Mesenteric fat pad (tissue), 1 donor: ENCODE measurements around the gene SLC25A44. TPM values are rescaled to one million over a fixed set of nuclear protein-coding genes. Genes with fewer than 3 reads are reported as not detected.
A peak's percentile ranks its signal among the peaks of the same experiment; 100 is the strongest.
"Not testable (repeated sequence)": the region's sequence is repeated elsewhere in the genome, so short reads cannot be mapped to it uniquely, and the experiment has no call there.

ENCODE experiments used
- DNase-seq: peaks from one replicate; pipeline ENCODE4 v3.0.0-alpha.2; 2020; ENCODE audit warnings: low spot score
- total RNA-seq: library from RNA; stranded (reverse); fragmentation: NEBNext Ultra II Directional; extraction: Animal tissue kit (Norgen Biotek cat#: 25700); gene quantifications from one replicate; pipeline ENCODE4 v1.2.1, GENCODE V29; 2021
- donor health status: DM: yes; HTN: yes; CAD: no.

Gene SLC25A44
- total RNA-seq, 1 donor from 2014 or later: 34.3 TPM

DNA sequence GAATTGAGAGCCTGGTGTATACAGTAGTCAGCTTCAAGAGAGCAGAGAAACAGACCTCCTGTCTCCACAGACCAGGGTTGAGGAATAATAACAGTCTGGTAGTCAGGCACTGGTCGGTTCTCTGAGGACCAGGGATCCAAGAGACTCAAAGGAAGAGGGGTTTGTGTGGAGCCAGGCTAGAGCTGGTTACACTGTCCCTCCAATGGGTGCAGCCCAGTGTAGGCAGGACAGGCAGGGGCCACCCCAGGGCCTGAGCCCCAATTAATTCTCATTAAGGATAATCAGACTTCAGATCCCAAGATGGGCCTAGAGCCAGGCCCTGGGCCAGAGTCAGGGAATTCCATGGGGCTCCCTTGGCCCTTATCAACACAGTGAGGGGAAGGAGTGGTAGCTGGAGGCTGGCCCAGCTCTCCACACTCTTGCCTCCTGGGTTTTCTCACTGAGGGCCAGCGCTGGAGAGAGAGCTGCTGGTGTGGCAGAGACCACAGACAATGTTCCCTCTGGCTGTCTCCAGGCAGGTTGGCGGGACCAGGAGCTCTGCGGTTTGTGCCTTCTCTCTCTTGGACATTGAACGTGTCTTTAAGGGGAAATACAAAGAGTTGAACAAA, 31.4 kb upstream of the SLC25A44 start:
- no peak for DNase-seq

DNA sequence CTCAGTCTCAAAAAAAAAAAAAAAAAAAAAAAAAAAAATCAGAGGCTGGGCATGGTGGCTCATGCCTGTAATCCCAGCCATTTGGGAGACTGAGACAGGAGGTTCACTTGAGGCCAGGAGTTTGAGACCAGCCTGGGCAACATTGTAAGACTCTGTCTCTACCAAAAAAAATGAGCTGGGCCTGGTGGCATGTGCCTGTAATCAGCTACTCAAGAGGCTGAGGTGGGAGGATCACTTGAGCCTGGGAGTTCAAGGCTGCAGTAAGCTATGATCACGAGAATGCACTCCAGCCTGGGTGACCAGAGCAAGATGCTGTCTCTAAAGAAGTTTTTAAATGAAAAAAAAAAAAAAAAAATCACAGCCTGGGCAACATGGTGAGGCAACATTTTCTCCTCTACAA, 30.2 kb upstream of the SLC25A44 start:
- DNase-seq: no peak

GRCh38 chr1:156164125-156164831, 29.6 kb upstream of the SLC25A44 start:
- no peak for DNase-seq

- DNase-seq: no peak
These were observed 28.8 kb upstream of the SLC25A44 start for GRCh38 chr1:156165083-156165482.

DNA sequence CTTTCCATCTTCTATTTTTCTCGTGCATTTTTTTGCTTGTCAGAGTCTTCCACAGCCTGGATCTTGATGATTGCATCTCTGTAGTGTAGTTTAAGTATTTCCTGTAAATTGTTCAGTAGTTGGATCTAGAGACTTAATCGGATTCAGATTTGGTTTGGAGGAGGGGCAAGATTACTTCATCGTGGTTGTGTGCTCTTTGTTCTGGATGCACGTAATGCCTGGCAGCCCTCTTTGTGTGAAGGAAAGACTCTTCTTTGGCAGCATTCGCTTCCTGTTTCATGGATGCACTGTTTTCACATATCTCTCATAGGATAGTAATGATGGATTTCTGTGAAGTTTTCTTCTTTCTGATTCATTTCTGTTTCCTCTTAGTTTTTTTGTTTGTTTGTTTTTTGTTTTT, 26.4 kb upstream of the SLC25A44 start:
- no peak for DNase-seq

DNA sequence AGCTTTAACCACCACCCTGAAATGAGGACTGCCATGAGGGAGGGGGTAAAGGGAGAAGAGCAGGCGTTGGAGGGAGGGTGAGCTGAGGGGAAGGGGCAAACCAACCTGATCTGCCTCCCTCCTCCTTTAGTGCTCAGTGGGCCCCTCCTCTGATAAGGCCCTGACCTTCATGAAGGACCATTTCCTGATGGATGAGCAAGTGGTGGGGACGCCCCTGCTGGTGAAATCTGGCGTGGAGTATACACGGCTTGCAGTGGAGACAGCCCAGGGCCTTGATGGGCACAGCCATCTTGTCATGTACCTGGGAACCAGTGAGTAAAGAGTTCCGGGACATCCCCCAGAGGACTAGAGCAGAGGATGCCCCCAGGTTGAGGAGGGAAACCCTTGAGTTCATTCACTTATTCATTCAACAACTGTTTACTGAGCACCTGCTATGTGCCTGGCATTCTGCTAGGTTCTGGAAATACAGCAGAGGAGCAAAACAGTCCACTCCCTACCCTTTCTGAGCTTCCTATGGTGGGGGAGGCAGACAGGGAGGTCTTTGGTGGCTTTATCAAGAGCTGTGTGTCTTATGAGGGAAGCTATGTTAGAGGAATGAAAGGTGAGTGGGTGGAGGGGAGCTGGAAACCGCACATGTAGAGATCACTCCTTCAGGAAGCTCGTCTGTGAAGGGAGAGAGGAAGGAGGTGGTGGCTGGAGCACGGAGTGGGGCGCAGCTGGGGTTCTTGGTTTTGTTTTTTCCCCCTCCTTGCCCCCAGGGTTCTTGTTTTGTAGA, 21.0 kb upstream of the SLC25A44 start:
- no peak for DNase-seq

GRCh38 chr1:156176610-156177210, 17.2 kb upstream of the SLC25A44 start:
- no peak for DNase-seq

DNA sequence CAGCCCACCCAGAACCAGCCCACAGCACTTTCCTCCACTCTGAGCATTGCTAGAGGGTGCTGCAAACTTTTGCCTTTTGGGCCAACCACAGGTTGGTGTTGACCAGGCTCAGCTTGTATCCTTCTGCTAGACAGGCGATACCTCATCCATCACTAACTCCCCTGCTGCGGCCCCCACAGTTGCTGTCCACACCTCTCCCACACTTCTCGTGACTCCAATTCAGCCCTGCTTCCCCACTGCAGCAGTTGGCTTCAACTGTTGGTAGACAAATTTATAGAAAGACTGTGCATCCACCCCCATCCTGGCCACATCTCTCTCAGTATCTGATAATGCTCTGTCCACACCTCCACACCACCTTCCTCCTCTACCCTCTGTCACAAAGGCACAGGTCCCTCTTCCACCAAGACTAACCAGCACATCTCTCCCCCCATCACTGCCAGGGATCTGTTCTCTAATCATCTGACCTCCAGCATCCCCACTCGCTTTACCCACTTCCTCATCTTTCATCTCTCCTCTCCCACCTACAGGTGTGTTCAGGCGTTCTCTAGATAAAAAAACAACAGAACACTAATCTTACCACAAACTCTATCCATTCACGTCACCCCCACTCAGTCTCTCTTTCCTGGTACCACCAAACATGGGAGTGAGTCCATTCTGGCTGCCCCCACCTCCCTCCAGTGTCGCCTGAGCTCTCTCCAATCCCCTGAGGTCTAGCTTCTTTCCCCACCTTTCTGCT, 15.8 kb upstream of the SLC25A44 start:
- no peak for DNase-seq

DNA sequence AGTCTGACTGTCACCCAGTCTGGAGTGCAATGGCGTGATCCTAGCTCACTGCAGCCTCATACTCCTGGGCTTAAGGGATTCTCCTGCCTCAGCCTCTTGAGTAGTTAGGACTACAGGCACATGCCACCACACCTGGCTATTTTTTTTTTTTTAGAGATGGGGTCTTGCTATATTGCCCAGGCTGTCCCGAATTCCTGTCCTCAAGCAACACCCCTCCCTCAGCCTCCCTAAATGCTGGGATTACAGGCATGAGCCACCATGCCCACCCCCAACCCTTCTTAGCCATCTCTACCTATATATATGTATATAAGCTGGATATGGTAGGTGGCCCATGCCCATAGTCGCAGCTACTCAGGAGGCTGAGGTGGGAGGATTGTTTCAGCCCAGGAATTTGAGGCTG, 13.4 kb upstream of the SLC25A44 start:
- no peak for DNase-seq

- DNase-seq: peak; percentile 14
These were observed 12.4 kb upstream of the SLC25A44 start for GRCh38 chr1:156181391-156181924.

GRCh38 chr1:156182010-156182779, 11.7 kb upstream of the SLC25A44 start:
- peak; percentile 11 for DNase-seq

- DNase-seq: not testable (repeated sequence)
These were observed 7.3 kb upstream of the SLC25A44 start for GRCh38 chr1:156186347-156187177.

- peak; percentile 26 for DNase-seq
These were observed 3.6 kb upstream of the SLC25A44 start for GRCh38 chr1:156190265-156190664.

DNA sequence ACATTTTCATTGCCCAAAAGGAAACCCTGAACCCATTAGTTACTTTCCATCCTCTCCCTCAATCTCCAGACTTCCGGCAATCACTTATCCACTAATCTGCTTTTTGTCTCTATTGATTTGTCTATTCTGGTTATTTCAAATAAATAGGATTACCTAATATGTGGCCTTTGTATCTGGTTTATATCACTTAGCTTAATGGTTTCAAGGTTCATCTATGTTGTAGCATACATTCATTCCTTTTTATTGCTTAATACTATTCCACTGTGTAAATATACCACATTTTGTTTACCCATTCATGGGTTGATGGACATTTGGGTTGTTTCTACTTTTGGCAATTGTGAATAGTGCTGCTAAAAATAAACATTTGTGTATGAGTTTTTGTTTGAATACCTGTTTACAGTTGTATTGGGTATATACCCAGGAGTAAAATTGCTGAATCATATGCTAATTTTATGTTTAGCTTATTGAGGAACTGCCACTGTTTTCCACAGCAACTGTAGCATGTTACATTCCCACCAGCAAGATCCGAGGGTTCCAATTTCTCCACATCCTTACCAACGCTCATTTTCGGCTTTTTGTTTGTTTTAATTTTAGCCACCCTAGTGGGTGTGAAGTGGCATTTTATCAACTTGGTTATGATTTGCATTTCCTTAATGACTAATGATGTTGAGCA, 2.5 kb upstream of the SLC25A44 start:
- no peak for DNase-seq

- DNase-seq: no peak
These were observed 756 bp upstream of the SLC25A44 start for GRCh38 chr1:156193208-156193487.

- no peak for DNase-seq
These were observed 372 bp downstream of the SLC25A44 start for GRCh38 chr1:156194300-156194652.

GRCh38 chr1:156195853-156196252, 1.9 kb downstream of the SLC25A44 start:
- peak; percentile 1 for DNase-seq

DNA sequence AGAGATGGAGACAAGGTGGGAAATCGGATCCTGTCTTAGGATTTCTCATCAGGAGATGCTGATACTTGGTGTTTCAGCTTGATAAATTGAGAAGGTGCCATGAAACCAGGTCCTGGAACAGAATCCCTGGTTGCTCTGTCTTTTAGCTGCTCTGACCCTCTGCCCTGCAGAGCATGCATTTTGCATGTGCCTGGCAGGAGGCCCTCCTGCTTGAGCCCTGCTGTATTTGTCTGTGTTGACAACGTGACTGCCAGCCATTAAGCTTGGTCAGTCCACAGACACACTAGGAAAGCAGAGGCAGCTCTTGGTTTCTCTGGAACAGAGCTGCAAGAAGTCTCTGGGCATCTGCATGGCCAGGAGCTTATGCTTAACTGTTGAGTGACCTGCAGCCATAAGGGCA, 2.5 kb downstream of the SLC25A44 start:
- peak; percentile 12 for DNase-seq

DNA sequence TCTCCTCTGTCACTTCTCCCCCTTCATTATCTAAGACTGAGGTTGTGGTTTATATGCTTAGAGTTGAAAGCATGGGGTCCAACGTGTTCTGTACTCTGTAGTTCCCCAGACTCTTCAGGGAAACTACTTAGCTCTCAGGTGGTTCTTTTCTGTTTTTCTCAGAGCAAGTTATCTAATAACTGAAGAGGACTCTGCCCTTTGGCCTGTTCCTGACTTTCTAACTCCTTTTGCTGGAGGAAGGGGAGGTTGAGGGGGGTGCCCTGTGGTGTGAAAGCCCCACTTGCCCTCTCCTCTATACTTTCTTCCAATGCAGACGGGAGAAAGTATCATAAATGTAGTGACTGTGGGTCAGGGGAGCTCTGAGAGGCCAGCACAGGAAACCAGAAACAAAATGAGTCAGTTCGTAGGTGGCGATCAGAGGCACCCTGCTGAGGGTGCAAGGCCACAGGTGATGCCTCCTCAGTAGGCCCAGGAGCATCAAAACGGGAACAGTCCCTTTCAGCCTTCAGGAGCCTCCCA, 5.0 kb downstream of the SLC25A44 start:
- peak; percentile 47 for DNase-seq
